GM13976 (cell line): ENCODE results near the gene PRIMA1.

ENCODE experiments used
- DNase-seq: peaks from one replicate; pipeline ENCODE4 v3.0.0; 2012; ENCODE audit warnings: low spot score
- in situ Hi-C: fragments of 300-500 bp; cut with MboI; formaldehyde crosslinking; loops from one replicate; pipeline ENCODE4 v1.12.0; 2022; ENCODE audit warnings: low sequenced_read_pairs, mixed read lengths, inconsistent platforms; ENCODE audit not compliant: unreplicated experiment
- TF ChIP-seq, protein P1 (sequence below): IDR thresholded peaks from 2 replicates; pipeline ENCODE4 v1.5.1; 2012; ENCODE audit warnings: borderline replicate concordance, mild to moderate bottlenecking; ENCODE audit not compliant: insufficient read depth; ENCODE audit errors: extremely low read depth, missing control alignments, control extremely low read depth

The PRIMA1 gene

GRCh38 chr14:93788293-93788542 is at the start of gene PRIMA1:
PRIMA1 (minus strand) TSS chr14:93788485; CDS start chr14:93787718, 767 bp downstream.
- in situ Hi-C loops: no loop called here
- DNase-seq: no peak
- TF ChIP-seq, protein P1, sequence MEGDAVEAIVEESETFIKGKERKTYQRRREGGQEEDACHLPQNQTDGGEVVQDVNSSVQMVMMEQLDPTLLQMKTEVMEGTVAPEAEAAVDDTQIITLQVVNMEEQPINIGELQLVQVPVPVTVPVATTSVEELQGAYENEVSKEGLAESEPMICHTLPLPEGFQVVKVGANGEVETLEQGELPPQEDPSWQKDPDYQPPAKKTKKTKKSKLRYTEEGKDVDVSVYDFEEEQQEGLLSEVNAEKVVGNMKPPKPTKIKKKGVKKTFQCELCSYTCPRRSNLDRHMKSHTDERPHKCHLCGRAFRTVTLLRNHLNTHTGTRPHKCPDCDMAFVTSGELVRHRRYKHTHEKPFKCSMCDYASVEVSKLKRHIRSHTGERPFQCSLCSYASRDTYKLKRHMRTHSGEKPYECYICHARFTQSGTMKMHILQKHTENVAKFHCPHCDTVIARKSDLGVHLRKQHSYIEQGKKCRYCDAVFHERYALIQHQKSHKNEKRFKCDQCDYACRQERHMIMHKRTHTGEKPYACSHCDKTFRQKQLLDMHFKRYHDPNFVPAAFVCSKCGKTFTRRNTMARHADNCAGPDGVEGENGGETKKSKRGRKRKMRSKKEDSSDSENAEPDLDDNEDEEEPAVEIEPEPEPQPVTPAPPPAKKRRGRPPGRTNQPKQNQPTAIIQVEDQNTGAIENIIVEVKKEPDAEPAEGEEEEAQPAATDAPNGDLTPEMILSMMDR: no peak

DNA sequence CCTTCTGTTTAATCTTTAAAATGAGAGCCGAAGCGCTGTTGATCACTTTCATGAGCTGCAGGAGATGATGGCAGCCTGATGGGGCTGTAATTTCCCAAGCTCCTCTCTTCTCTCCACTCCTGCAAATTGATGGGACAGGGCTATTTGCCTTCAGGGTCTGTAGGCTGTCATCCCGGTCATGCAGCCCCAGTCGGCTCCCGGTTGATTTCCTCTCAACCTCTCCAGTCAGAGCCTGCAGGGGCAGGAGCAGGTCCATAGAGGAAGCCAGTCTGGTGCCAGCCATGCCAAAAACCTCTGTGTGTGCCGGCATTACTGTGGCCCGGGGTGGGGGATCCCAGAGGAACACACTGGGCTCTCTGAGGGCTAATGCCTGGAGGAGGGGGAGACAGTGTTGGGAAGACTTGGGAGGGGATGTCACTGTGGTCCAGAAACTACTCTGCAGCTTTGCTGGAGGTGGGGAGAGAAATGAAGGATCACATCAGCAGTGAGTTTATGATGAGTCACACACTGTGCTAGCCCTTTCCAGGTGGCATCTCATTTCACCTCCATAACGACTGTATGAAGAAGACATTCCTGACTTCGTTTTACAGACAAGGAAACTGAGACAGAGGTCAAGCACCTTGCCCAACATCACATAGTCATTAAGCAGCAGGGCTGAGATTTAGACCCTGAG is 46.5 kb upstream of the PRIMA1 start:
- TF ChIP-seq, protein P1: no peak
- in situ Hi-C loops: no loop called here
- no peak for DNase-seq

GRCh38 chr14:93832665-93833064 is 44.4 kb upstream of the PRIMA1 start:
- in situ Hi-C loops: no loop called here
- TF ChIP-seq, protein P1: no peak
- no peak for DNase-seq

DNA sequence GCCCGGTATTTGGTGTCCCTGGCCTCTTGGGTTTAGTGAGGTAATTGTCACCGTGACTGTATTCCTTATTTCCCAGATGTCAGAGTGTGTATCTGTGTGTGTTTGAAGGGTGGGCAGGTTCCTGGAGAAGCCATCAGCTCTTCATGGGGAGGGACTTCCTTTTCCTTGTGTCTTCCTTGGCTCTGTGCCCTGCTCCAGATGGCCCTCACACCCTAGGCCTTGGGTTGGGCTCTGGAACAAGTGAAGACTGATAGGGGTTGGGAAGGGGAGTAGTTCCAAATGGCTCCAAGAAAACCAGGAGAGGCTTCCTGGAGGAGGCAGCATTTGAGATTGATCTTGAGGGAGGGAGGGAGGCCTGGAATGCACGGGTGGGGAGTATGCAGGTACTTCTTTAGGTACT is 43.8 kb upstream of the PRIMA1 start:
- DNase-seq: no peak
- TF ChIP-seq, protein P1: no peak
- in situ Hi-C loops: no loop called here

- DNase-seq: no peak
- TF ChIP-seq, protein P1: no peak
- in situ Hi-C loops: no loop called here
Measured at GRCh38 chr14:93830753-93831461, 42.6 kb upstream of the PRIMA1 start.

- in situ Hi-C loops: no loop called here
- TF ChIP-seq, protein P1: no peak
Measured at GRCh38 chr14:93829839-93830481, 41.7 kb upstream of the PRIMA1 start.

DNA sequence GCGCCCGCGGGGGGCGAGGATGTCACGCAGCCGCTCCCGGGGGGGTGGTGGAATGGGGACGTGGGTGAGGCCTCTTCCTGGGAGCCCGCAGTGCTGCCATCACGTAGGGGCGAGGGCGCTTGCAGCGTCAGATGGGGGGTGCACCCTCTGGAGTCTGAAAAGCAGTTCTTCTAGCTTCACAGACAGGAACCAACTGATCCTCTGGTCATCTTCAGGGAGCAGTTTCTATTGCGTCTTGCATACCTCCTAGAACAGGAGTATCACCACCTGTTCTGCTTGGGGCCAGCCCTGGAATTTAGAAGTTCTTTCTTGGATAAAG is 36.9 kb upstream of the PRIMA1 start:
- TF ChIP-seq, protein P1: no peak
- in situ Hi-C loops: no loop called here
- no peak for DNase-seq

More at GRCh38 chr14:93829839-93830481, 41.7 kb upstream of the PRIMA1 start:
- DNase-seq: no peak
